HFF-Myc (cell line): ENCODE data around the gene SMDT1.

ENCODE experiments used
- DNase-seq: peaks from one replicate; pipeline ENCODE4 v3.0.0-alpha.2; 2011; ENCODE audit warnings: low read depth; ENCODE audit errors: extremely low read depth
- H3K4me3 ChIP-seq: replicated peaks from 2 replicates; pipeline ENCODE4 v1.5.1; 2011; ENCODE audit warnings: low read depth, mild to moderate bottlenecking, control low read depth, low read length
- CTCF ChIP-seq: IDR thresholded peaks from 2 replicates; pipeline ENCODE4 v1.5.1; 2012; ENCODE audit warnings: mild to moderate bottlenecking, low read depth, low read length, control low read depth; ENCODE audit errors: missing control alignments

The SMDT1 gene

GRCh38 chr22:42076764-42077485 is 2.6 kb upstream of the SMDT1 start:
- TF ChIP-seq CTCF = no peak
- no peak for DNase-seq
- H3K4me3 ChIP-seq = no peak overlapping the region

GRCh38 chr22:42077486-42078125 is 1.9 kb upstream of the SMDT1 start:
- no peak for DNase-seq
- TF ChIP-seq CTCF = no peak
- H3K4me3 ChIP-seq = no peak overlapping the region

- no peak for TF ChIP-seq CTCF
- no peak for DNase-seq
These were observed 806 bp upstream of the SMDT1 start for GRCh38 chr22:42078469-42079318.

GRCh38 chr22:42080287-42080686 is 787 bp downstream of the SMDT1 start:
- no peak for TF ChIP-seq CTCF
- H3K4me3 ChIP-seq = peak overlapping the region; percentile 76
- no peak for DNase-seq

More at GRCh38 chr22:42078469-42079318, 806 bp upstream of the SMDT1 start:
- peak overlapping the region; percentile 76 for H3K4me3 ChIP-seq

- no peak overlapping the region for H3K4me3 ChIP-seq
- no peak for DNase-seq
- no peak for TF ChIP-seq CTCF
These were observed 3.6 kb downstream of the SMDT1 start for GRCh38 chr22:42083119-42083518.

GRCh38 chr22:42084874-42085273 is 5.4 kb downstream of the SMDT1 start:
- TF ChIP-seq CTCF = no peak

More at GRCh38 chr22:42084874-42085273, 5.4 kb downstream of the SMDT1 start:
- no peak for DNase-seq
- no peak overlapping the region for H3K4me3 ChIP-seq
